Measurements from ENCODE around the gene HIC1.
"Not testable (repeated sequence)": the region's sequence is repeated elsewhere in the genome, so short reads cannot be mapped to it uniquely, and the experiment has no call there.

Gene HIC1

GRCh38 chr17:2054512-2055291 is at the start of gene HIC1:
TSS of gene HIC1 (plus strand) at chr17:2055103. CDS start at chr17:2056691, 1,588 bp downstream.
- peak; percentile 86 for DNase-seq (ENCODE audit: low spot score)

DNA sequence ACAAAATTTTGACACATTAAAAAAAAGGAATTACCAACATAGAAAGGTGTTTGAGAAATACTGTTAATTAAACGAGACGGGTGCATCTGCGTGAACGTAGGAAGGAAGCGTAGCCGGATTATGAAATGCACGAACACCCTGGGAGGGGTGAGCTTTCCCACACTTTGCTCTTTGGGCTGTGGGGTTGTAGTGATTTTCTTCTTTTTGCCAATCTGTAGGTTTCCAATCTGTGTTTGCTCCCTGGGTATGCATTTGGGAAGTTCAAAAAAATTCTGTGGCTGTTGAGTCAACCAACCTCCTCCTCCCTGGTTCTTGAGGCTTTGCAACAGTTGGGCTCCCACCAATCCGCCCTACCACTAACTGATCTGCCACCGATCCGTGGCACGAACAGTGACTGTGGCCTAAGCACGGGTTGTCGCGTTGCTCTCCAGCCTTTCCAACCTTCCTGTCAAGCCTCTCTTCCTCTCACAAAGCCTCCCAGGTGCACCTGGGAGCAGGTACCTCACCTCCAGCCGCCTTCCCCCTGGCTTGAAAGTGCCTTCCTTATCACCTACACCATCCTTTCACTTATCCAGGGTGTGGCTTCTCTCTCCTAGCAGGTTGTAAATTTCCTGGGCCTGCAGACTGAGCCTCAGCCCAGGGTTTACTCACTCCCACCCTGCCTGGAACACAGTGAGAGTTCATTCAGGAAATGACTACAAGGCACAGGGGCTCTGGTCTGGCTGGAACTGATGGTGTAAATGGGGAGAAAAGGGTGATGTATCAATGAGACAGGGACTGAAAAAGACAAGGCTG is 46.4 kb upstream of the HIC1 start:
- no peak for DNase-seq (ENCODE audit: low spot score)

DNA sequence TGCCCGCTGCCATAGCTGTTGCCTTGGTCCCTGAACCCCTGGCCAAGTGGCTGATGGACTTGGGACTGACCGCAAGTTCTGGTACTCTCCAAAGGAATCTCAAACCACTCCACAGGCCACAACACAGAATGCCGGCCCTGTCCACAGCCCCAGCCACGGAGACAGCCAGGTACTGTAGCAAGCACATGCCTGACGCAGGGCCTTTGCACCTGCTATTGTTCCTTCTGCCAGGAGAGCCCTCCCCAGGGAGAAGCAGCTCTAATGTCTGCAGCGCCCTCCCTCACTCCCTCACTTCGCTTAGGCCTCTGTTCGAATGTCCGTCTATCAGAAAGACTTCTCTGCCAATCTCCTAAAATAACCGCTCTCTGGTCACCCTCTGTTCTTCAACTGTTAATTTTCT is 45.2 kb upstream of the HIC1 start:
- no peak for DNase-seq (ENCODE audit: low spot score)

GRCh38 chr17:2011411-2012371 is 43.2 kb upstream of the HIC1 start:
- DNase-seq (ENCODE audit: low spot score), result peak; percentile 67

DNA sequence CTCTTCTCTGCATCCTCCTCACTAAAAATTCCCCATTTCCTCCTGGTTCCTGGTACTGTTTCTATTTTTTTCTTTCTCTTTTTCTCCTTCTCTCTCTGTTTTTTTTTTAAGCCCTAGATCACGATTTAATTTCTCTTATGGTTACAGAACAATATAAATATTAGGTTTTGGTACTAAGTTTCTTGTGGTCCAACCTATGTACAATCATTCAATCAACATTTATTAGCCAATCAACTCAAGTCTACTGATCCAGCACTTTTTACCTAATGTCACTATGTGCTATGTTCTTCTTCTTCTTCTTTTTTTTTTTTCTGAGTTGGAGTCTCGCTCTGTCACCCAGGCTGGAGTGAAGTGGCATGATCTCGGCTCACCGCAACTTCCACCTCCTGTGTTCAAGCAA is 42.4 kb upstream of the HIC1 start:
- DNase-seq (ENCODE audit: low spot score), result no peak

- DNase-seq (ENCODE audit: low spot score), result not testable (repeated sequence)
These were observed 41.5 kb upstream of the HIC1 start for GRCh38 chr17:2013220-2013993.

DNA sequence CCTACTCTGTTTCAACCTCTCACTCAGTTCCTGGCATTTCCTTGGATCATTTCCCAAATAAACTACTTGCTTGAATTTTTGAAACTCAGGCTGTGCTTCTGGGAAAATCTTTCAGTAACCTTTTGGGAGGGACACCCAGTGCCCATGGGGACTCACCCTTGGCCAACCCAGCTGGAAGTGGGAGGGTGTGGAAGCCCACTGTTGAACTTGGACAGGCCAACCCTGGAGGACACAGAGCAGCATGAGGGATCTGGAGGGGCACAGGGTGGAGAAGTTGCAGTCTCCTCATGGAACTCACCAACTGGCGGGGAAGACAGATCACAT is 40.9 kb upstream of the HIC1 start:
- no peak for DNase-seq (ENCODE audit: low spot score)

- DNase-seq (ENCODE audit: low spot score), result no peak
These were observed 39.6 kb upstream of the HIC1 start for GRCh38 chr17:2015314-2015713.

DNA sequence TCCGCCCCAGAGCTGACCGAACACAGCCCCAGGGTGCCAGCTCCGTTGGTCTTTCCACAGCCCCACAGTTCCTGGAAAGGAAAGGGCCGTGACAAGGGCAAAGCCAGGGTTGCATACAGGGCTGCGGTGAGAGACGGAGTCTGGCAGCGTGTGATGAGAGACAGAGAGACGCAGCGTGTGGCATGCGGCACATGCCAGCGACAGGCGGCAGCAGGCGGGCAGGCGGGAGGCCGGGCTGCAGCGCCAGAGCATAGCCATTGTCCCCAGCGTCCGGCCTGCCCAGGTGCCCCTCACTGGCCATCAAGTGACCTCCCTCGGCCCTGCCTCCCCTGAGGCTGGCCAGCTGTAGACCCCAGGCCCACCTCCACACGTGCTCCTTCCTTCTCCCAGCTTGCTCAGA is 38.4 kb upstream of the HIC1 start:
- DNase-seq (ENCODE audit: low spot score), result no peak

- DNase-seq (ENCODE audit: low spot score), result no peak
These were observed 37.5 kb upstream of the HIC1 start for GRCh38 chr17:2017274-2017941.

DNA sequence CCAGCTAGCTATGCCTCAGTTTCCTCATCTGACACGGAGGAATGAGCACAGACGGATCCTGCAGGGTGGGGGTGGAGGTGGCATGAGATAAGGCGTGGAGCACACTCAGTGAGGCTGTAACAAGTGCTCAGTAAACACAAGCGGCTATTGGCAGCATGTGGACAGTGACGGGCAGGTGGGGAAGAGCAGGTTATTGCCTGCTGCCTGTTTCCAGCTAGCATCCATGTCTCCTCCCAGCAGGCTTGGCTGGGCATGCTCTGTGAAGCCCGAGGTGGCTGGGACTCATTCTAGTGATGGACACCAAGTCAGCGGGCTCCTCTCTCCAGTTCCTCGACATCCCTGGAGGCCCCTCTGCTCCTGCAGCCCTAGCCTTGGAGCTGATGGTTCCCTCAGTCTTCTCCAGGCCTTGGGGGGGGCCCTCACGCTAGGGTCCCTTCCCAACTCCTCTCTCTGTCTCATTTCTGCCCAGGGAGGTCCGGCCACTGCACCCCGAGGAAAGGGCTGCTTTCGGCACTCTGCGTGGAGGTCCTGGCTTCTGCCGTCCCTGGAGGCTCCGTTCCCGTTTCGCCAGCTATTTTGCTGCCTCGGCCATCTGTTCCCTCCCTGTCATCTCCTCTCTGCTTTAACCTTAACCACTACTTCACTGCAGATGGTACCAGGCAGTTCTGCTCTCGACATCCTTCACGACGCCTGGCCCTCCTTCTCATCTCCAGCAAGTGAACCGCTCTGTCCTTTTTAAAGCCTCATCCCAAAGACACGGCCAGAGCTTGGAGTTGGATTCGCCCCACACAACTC is 36.0 kb upstream of the HIC1 start:
- no peak for DNase-seq (ENCODE audit: low spot score)

DNA sequence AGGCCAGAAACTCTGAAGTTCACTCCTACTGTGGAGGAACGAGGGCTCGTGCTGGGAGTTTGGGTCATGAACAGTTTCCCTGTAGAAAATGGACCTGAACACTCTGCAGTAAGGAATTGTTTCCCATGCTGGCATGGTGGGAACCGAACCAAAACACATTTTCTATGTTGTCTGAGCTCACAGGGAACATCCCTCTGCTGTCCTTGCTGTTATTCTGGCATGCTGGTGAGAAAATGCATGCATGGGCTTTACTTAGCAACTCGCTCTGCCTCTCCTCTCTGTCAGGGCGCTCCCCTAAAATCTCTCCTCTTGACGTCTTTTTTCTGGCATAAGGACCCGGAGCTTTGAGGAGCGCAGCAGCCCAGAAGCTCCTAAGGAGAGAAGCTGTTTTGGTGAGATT is 35.2 kb upstream of the HIC1 start:
- DNase-seq (ENCODE audit: low spot score), result no peak

GRCh38 chr17:2020721-2021120 is 34.2 kb upstream of the HIC1 start:
- no peak for DNase-seq (ENCODE audit: low spot score)

DNA sequence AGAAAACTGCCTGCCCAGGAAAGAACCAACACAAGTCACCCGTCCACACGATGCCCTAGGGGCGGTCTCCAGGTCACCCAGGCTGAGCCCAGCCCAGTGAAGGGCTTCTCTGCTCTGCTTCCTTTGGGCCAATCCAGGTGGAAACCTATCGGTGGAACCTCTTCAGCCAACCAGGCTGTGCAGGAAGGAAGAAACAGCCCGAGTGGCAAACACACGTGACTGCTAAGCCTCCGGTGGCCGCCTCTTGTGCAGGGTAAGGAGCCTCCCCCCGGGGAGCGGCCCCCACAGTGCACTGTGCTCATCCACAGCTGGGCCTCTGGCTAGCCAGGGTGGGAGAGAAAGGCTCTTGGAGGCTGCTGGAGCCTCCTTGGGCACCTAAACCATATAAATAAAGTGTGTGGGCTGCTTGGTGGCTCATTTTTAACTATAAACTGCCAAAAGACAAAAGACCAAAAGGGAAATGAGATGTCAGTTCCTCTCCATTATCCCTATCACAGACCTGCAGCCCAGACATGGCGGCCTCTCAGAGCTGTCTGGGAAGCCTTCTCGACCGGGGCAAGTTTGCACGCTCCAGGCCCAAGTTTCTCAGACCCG is 32.2 kb upstream of the HIC1 start:
- DNase-seq (ENCODE audit: low spot score), result no peak

- DNase-seq (ENCODE audit: low spot score), result no peak
These were observed 31.6 kb upstream of the HIC1 start for GRCh38 chr17:2023256-2023655.

DNA sequence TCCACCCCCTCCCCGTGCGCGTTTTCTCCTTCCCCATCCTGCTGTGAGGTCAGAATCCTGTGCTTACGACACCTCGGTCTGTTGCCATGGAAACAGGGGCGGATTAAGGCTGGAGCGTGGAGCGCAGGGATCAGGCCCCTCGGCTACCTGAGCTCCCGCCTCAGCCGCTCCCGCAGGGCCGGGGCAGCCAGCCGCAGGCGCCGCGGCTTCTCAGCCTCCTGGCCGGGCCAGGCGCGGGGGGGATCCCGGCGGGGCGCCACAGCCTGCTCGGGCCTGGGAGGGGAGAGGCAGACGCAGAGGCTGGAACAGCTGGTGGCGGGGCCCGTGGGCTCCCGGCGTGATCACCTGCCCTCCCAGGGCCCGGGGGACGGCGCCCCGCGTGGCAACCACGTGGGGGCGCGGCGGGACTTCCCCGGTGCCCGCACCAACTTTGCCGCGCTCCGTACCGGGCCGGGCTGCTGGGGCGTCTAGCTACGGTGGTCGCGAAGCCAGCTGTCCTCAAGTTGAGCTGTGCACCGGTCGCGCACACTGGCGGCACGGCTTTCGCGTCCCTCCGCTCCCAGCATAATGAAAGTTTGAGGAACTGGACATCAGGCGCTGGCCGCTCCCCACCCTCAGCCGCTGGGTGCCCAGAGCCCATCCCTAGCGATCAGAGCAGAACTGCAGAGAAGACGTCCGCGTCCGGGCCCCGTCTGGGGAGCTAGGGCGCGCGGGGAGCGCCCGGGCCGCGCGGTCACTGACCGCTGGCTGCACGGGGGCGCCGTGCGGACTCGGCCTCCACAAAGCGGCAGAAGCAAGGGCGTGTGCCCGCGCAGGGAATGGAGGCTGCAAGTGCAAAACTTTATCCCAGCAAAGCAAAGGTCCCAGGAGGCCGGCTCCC is 31.0 kb upstream of the HIC1 start:
- peak; percentile 93 for DNase-seq (ENCODE audit: low spot score)

DNA sequence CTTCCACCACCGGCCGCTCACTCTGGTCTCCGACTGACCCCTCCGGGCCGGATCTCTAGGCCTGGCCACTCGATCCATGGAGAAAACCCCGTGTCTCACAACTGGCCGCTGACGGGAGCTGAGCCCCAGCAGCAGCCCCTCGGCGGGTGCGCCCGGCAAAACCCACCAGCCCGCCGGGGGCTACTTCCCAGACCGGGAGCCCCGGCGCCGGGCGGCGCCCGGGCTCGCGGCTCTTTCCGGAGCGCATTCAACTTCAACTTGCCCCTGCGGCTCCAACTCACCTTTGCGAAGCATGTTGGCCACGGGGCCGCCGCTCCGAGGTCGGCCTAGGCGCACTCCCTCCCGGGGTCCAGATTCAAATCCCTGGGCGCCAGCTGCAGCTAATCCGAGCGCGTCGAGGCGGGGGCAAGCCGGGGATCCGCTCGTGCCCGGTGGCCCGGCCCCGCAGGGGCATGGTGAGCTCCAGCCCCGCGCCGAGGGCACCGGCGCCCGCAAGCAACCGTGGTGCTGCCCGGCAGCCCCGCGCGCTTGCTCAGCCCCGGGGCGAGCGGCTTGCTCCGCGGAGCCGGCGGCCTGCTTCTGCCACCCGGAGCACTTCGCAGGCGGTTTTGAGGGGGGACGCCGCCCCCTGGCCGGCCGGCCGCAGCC is 30.2 kb upstream of the HIC1 start:
- DNase-seq (ENCODE audit: low spot score), result no peak

DNA sequence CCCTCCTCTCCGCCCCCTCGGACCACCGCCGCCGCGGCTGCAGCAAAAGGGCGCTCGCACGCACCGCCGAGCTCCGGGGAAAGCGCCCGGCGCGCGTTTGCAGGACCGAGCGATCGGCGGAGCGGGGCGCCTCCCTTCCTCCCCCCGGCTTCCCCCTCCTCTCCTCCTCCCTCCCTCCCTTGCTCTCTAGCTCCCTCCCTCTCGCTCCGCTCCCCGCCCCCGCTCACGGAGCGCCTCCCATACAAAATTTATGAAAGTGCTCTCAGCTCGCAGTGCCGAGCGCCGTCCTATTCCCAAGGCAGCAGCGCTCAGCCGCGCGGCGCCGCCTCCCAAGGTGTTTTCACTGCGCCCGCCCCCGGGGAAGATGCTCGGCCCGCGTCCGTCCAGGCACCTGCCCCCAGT is 29.7 kb upstream of the HIC1 start, which contains the start of gene RTN4RL1:
Gene RTN4RL1 (minus strand): TSS at position 115 of the 402 bp plus-strand sequence. CDS start 469 bp downstream, outside the sequence.
- peak; percentile 71 for DNase-seq (ENCODE audit: low spot score)
